BLaER1 treated with 17β-estradiol and CSF1 and Interleukin-3, amounts not matched to agents 10 nM and 100 nM (cell line): ENCODE data around the gene ZNF592.
A peak's percentile ranks its signal among the peaks of the same experiment; 100 is the strongest.

Source experiments
- H3K27ac ChIP-seq, 11 experiments: shearing (Covaris generic); formaldehyde crosslinking; 2 replicates each; pipeline ENCODE4 v1.8.1; 2022
- H3K27me3 ChIP-seq, 11 experiments: shearing (Covaris generic); formaldehyde crosslinking; 2 replicates each; pipeline ENCODE4 v1.8.1; 2022
- H3K36me3 ChIP-seq, 11 experiments: shearing (Covaris generic); formaldehyde crosslinking; 2 replicates each; pipeline ENCODE4 v1.8.1; 2022
- H3K4me1 ChIP-seq, 10 experiments: shearing (Covaris generic); formaldehyde crosslinking; 2 replicates each; pipeline ENCODE4 v1.8.1; 2022
- H3K4me2 ChIP-seq, 11 experiments: shearing (Covaris generic); formaldehyde crosslinking; 2 replicates each; pipeline ENCODE4 v1.8.1; 2022
- H3K4me3 ChIP-seq, 10 experiments: shearing (Covaris generic); formaldehyde crosslinking; 2 replicates each; pipeline ENCODE4 v1.8.1; 2022
- H3K9ac ChIP-seq, 11 experiments: shearing (Covaris generic); formaldehyde crosslinking; 2 replicates each; pipeline ENCODE4 v1.8.1; 2022
- H3K9me3 ChIP-seq, 11 experiments: shearing (Covaris generic); formaldehyde crosslinking; replicated peaks in 1 of 11; 2 replicates each; pipeline ENCODE4 v1.8.1; 2022
- H4K20me1 ChIP-seq, 11 experiments: shearing (Covaris generic); formaldehyde crosslinking; 2 replicates each; pipeline ENCODE4 v1.8.1; 2022
- Cebpa-rat ChIP-seq, 11 experiments: shearing (Covaris generic); IDR thresholded peaks; 2 replicates each; pipeline ENCODE4 v1.8.1; 2022

Gene ZNF592

DNA sequence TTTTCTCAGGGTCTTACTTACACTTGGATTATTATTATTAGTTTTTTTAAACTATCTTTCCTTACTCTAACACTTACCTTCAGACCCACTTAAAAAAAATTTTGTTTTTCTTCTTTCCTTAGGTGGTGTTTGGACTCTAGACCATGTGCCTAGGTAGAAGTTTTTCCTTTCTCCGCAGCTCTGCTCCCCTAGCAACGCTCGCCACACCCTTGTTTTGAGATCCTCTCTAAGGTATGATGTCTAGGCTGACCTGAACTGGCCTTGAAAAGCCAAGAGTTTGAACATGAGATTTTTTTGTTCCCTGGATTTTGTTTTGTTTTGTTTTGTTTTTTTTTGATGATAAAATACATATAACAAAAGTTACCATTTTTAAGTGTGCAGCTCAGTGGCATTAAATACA lies 16.2 kb downstream of the ZNF592 start:
- Histone ChIP-seq H3K9me3 (no peaks in the 10 kb centered on the region), H3K27ac (no peak overlapping the region), H3K4me1 (peaks cover 37 to 63% (median 46%) of the 10 kb centered on the region in 10 experiments), H3K27me3 (no peaks in the 10 kb centered on the region), H3K4me3 (no peak overlapping the region), H3K4me2 (peak overlapping the region in 4 of 11 experiments; percentile 8 to 30 (median 14); a peak in 2 of 22 replicates), H3K9ac (no peak overlapping the region), H3K36me3 (peaks cover 41 to 60% (median 57%) of the 10 kb centered on the region in 11 experiments), H4K20me1 (peaks cover 60 to 100% (median 91%) of the 10 kb centered on the region in 11 experiments)
- no peak for TF ChIP-seq Cebpa-rat (IDR thresholded peaks at IDR 0.05)

DNA sequence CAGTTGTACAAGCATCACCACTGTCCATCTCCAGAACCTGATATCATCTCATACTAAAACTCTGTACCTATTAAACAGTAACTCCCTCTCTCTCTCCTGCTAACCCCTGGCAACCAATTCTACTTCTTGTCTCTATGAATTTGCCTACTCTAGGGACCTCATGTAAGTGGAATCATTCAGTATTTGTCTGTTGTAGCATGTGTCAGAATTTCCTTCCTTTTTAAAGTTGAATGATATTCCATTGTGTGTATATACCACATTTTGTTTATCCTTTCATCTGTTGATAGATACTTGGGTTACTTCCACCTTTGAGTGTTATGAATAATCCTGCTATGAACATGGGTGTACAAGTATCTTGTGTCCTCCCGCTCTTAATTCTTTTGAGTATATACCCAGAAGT lies 16.6 kb downstream of the ZNF592 start:
- H3K27ac ChIP-seq: no peak overlapping the region
- peaks cover 56 to 100% (median 91%) of the 10 kb centered on the region in 11 experiments for H4K20me1 ChIP-seq
- peaks cover 45 to 63% (median 61%) of the 10 kb centered on the region in 11 experiments for H3K36me3 ChIP-seq
- H3K4me1 ChIP-seq: peaks cover 33 to 59% (median 43%) of the 10 kb centered on the region in 10 experiments
- H3K4me3 ChIP-seq: no peak overlapping the region
- H3K9me3 ChIP-seq: no peaks in the 10 kb centered on the region
- TF ChIP-seq Cebpa-rat (IDR thresholded peaks at IDR 0.05): no peak
- peak overlapping the region in 2 of 11 experiments; percentile 8 to 30; a peak in 2 of 22 replicates for H3K4me2 ChIP-seq
- no peaks in the 10 kb centered on the region for H3K27me3 ChIP-seq
- H3K9ac ChIP-seq: no peak overlapping the region

GRCh38 chr15:84765675-84766074 lies 17.3 kb downstream of the ZNF592 start:
- Histone ChIP-seq H3K4me1 (peaks cover 30 to 53% (median 36%) of the 10 kb centered on the region in 10 experiments), H3K9me3 (no peaks in the 10 kb centered on the region), H4K20me1 (peaks cover 49 to 100% (median 91%) of the 10 kb centered on the region in 11 experiments), H3K4me3 (no peak overlapping the region), H3K27ac (no peak overlapping the region), H3K27me3 (no peaks in the 10 kb centered on the region), H3K4me2 (no peak overlapping the region), H3K9ac (no peak overlapping the region), H3K36me3 (peaks cover 52 to 70% (median 67%) of the 10 kb centered on the region in 11 experiments)
- TF ChIP-seq Cebpa-rat (IDR thresholded peaks at IDR 0.05): no peak

DNA sequence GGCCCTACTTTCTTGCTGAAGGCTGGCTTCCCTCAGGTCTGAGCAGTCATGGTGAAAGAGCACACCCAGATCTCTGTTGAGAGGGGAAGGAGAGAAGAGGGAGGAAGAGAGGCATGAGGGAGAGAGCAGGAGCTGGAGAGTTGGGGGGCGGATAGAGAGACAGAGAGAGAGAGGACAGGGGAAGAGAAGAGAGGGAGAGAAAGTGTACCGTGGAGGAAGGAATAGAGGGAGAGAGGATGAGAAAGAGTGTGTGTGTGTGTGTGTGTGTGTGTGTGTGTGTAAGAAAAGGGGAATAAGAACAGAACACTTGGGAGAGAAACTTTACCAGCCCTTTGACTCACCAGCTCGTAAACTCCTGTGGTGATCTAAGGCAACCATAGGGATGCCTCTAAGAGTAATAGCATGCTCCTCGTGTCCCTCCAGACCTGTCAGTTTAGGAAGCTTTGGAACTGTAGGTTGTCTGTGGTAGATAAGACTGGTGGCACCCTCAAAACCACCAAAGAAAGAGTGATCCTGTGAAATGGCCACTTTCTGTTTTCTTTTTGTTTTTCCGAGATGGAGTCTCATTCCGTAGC lies 18.2 kb downstream of the ZNF592 start:
- no peak overlapping the region for H3K27ac ChIP-seq
- H3K9me3 ChIP-seq: no peaks in the 10 kb centered on the region
- TF ChIP-seq Cebpa-rat (IDR thresholded peaks at IDR 0.05): no peak
- H4K20me1 ChIP-seq: peaks cover 40 to 100% (median 91%) of the 10 kb centered on the region in 11 experiments
- H3K4me3 ChIP-seq: no peak overlapping the region
- no peak overlapping the region for H3K4me2 ChIP-seq
- no peaks in the 10 kb centered on the region for H3K27me3 ChIP-seq
- peaks cover 24 to 53% (median 30%) of the 10 kb centered on the region in 10 experiments for H3K4me1 ChIP-seq
- no peak overlapping the region for H3K9ac ChIP-seq
- H3K36me3 ChIP-seq: peaks cover 61 to 79% (median 76%) of the 10 kb centered on the region in 11 experiments

DNA sequence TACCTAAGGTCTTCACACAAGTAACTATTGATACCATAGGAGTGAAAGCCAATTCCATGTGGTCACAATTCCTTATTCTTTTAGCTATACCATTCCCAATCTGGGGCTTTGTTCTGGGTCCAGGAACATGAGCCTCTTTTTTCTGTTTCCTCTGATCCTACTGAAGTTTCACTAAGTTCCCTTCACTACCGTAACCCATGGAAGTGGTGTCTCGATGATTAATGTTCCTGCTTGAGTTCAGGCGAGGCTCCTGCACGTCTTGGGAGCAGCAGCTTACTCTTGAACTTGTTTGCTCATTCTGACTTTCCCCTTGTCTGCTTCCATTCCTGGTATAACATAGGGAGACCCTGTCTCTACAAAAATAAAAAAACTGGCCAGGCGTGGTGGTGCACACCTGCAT lies 23.6 kb downstream of the ZNF592 start:
- peak overlapping the region in 1 of 11 experiments; percentile 28; a peak in 3 of 22 replicates for H3K27ac ChIP-seq
- H3K36me3 ChIP-seq: peaks cover 65 to 100% (median 96%) of the 10 kb centered on the region in 11 experiments
- H3K4me2 ChIP-seq: peak overlapping the region in 8 of 11 experiments; percentile 20 to 67 (median 30); a peak in 14 of 22 replicates
- peaks cover 0 to 14% (median 5%) of the 10 kb centered on the region in 11 experiments; a peak in 8 of 22 replicates for H3K9me3 ChIP-seq
- H3K27me3 ChIP-seq: no peaks in the 10 kb centered on the region
- H3K9ac ChIP-seq: peak overlapping the region in 1 of 11 experiments; percentile 37; a peak in 2 of 22 replicates
- no peak for TF ChIP-seq Cebpa-rat (IDR thresholded peaks at IDR 0.05)
- H3K4me3 ChIP-seq: no peak overlapping the region
- peaks cover 0 to 99% (median 78%) of the 10 kb centered on the region in 11 experiments; a peak in 20 of 22 replicates for H4K20me1 ChIP-seq
- H3K4me1 ChIP-seq: peaks cover 8 to 47% (median 17%) of the 10 kb centered on the region in 10 experiments; a peak in 18 of 20 replicates

DNA sequence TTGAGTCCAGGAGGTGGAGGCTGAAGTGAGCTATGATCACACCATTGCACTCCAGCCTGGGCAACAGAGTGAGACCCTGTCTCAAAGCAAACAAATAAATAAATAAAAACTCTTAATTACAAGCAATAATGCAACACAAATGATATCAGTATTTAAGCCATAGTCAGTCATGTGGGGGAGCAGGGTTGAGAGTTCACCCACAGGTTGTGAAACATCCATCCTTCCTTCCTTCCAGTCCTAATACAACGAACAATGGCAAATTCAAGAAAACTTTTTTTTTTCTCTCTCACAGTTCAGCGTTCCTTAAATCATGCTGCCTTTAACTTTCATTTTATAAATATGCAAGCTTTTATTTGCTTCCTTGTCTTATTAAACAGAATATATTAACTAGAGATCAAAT lies 24.1 kb downstream of the ZNF592 start:
- no peak for TF ChIP-seq Cebpa-rat (IDR thresholded peaks at IDR 0.05)

GRCh38 chr15:84773716-84774115 lies 25.3 kb downstream of the ZNF592 start:
- no peak overlapping the region for H3K4me3 ChIP-seq
- peaks cover 56 to 99% (median 90%) of the 10 kb centered on the region in 11 experiments for H3K36me3 ChIP-seq
- peaks cover 5 to 99% (median 84%) of the 10 kb centered on the region in 11 experiments; a peak in 20 of 22 replicates for H4K20me1 ChIP-seq
- no peak overlapping the region for H3K9ac ChIP-seq
- H3K4me1 ChIP-seq: peaks cover 8 to 47% (median 17%) of the 10 kb centered on the region in 10 experiments; a peak in 18 of 20 replicates
- H3K9me3 ChIP-seq: peaks cover 0 to 14% (median 5%) of the 10 kb centered on the region in 11 experiments; a peak in 8 of 22 replicates
- H3K27ac ChIP-seq: peak overlapping the region in 3 of 11 experiments; percentile 28 to 46 (median 43); a peak in 2 of 22 replicates
- no peaks in the 10 kb centered on the region for H3K27me3 ChIP-seq
- no peak for TF ChIP-seq Cebpa-rat (IDR thresholded peaks at IDR 0.05)
- peak overlapping the region in 3 of 11 experiments; percentile 10 to 56 (median 26); a peak in 5 of 22 replicates for H3K4me2 ChIP-seq

More for the DNA sequence above, 24.1 kb downstream of the ZNF592 start:
- Histone ChIP-seq H3K27ac (peak overlapping the region in 1 of 11 experiments; percentile 28; a peak in 4 of 22 replicates), H3K9ac (peak overlapping the region in 1 of 11 experiments; percentile 1; a peak in 1 of 22 replicates), H3K27me3 (no peaks in the 10 kb centered on the region), H3K36me3 (peaks cover 60 to 99% (median 93%) of the 10 kb centered on the region in 11 experiments), H3K4me3 (no peak overlapping the region), H3K4me1 (peaks cover 8 to 47% (median 17%) of the 10 kb centered on the region in 10 experiments; a peak in 18 of 20 replicates), H4K20me1 (peaks cover 0 to 99% (median 78%) of the 10 kb centered on the region in 11 experiments; a peak in 20 of 22 replicates), H3K9me3 (peaks cover 0 to 14% (median 5%) of the 10 kb centered on the region in 11 experiments; a peak in 8 of 22 replicates), H3K4me2 (peak overlapping the region in 8 of 11 experiments; percentile 20 to 67 (median 30); a peak in 13 of 22 replicates)

DNA sequence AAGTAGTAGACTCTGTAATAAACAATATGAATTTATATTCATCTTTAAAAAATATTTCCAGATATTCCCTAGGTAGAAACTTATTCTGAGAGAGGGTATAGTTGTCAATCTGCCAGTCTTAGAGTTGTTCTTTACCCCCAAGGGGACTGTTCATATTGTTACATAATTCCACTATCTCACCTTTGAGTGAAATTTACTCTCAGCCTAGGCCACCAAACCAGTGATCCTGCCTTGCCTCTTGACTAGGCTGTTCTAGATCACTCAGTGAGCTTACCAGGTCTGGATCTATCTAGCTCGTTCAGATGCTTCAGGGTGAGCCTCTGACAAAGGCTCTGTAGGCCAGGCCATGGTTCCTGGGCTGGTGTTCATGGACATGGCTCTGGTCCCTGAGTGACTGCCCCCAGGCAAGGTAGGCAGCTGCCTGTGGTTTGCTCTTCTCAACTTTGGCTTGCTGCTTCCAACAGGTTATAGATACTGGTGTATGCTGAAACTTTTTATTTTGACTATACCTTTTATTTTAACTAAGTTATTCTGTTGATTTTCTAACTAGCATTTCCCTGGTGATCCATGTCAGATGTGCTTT lies 27.6 kb downstream of the ZNF592 start:
- Histone ChIP-seq H3K9ac (no peak overlapping the region), H3K4me1 (peaks cover 8 to 42% (median 16%) of the 10 kb centered on the region in 10 experiments; a peak in 18 of 20 replicates), H3K27me3 (no peaks in the 10 kb centered on the region), H3K27ac (no peak overlapping the region; a peak in 1 of 22 replicates), H3K4me3 (no peak overlapping the region), H3K36me3 (peaks cover 46 to 99% (median 89%) of the 10 kb centered on the region in 11 experiments), H3K9me3 (peaks cover 0 to 14% (median 5%) of the 10 kb centered on the region in 11 experiments; a peak in 8 of 22 replicates), H4K20me1 (peaks cover 15 to 99% (median 86%) of the 10 kb centered on the region in 11 experiments; a peak in 21 of 22 replicates), H3K4me2 (no peak overlapping the region)
- no peak for TF ChIP-seq Cebpa-rat (IDR thresholded peaks at IDR 0.05)
